Sigmoid colon (tissue), 7 donors: Measurements from ENCODE around the gene C12orf60. TPM values are rescaled to one million over a fixed set of nuclear protein-coding genes. Genes with fewer than 3 reads are reported as not detected.

Source experiments
- DNase-seq: peaks from one replicate; pipeline ENCODE4 v3.0.0-alpha.2; 2019
- H3K27ac ChIP-seq, 4 donors: fragments of 200-600 bp; sonication (generic); one replicate each; pipeline ENCODE4 v1.5.1; 2016 to 2019; ENCODE audit warnings: mild to moderate bottlenecking in 1 of 4
- H3K27me3 ChIP-seq, 3 donors: fragments of 200-600 bp; sonication (generic); one replicate each; pipeline ENCODE4 v1.5.1; 2019; ENCODE audit warnings: mild to moderate bottlenecking in 1 of 3
- H3K36me3 ChIP-seq, 4 donors: fragments of 200-600 bp; sonication (generic); one replicate each; pipeline ENCODE4 v1.5.1; 2016 to 2019
- H3K4me1 ChIP-seq, 4 donors: fragments of 200-600 bp; sonication (generic); one replicate each; pipeline ENCODE4 v1.5.1; 2017 to 2019
- H3K4me3 ChIP-seq, 4 donors: fragments of 200-600 bp; sonication (generic); one replicate each; pipeline ENCODE4 v1.5.1; 2017 to 2019; ENCODE audit warnings: mild to moderate bottlenecking in 2 of 4, moderate library complexity in 1 of 4
- H3K9me3 ChIP-seq, 4 donors: fragments of 200-600 bp in 3 of 4; sonication (generic) in 3 of 4; one replicate each; pipeline versions ENCODE4 v1.5.1 to v1.6.1; 2013 to 2019
- EP300 ChIP-seq, 4 donors: sonication (generic); formaldehyde crosslinking; IDR thresholded peaks; one replicate each; pipeline ENCODE4 v1.6.1; 2017; ENCODE audit warnings: antibody characterized with exemption in 4 of 4
- POLR2A ChIP-seq, 2 donors: fragments of 450-650 bp; IDR thresholded peaks; one replicate each; pipeline ENCODE4 v1.6.1; 2016; ENCODE audit warnings: antibody characterized with exemption in 2 of 2, mild to moderate bottlenecking in 2 of 2, moderate library complexity in 2 of 2
- POLR2AphosphoS5 ChIP-seq, 4 donors: sonication (generic); formaldehyde crosslinking; IDR thresholded peaks; one replicate each; pipeline ENCODE4 v1.6.1; 2017; ENCODE audit warnings: antibody characterized with exemption in 4 of 4
- WGBS, 2 donors: extraction: QIAGEN DNeasy Blood & Tissue Kit; methylation state at CpG; one replicate each; pipeline ENCODE4 v1.1.7; 2013; 5-methylcytosine and 5-hydroxymethylcytosine counted together
- intact Hi-C: fragments of 100-400 bp; cut with DNase I; formaldehyde crosslinking; loops from one replicate; pipeline ENCODE4 v1.15.1; 2023
- polyA plus RNA-seq, 3 donors: library from polyadenylated mRNA; stranded (reverse); fragments of 200-250 nt; gene quantifications; one replicate each; pipeline ENCODE4 v1.2.3, GENCODE V29; 2013
- total RNA-seq, 4 donors: library from RNA; depleted of rRNA; stranded (reverse); fragments of >200 nt; gene quantifications; one replicate each; pipeline ENCODE4 v1.1.0, GENCODE V29; 2016
- TF ChIP-seq, protein P1 (sequence below), 4 experiments: fragments of 450-650 bp in 3 of 4; fragments of 200-600 bp in 1 of 4; IDR thresholded peaks; one replicate each; pipeline ENCODE4 v1.5.1; 2016 to 2019; ENCODE audit warnings: antibody characterized with exemption in 4 of 4, mild to moderate bottlenecking in 3 of 4, moderate library complexity in 2 of 4
- donor health status: healthy with polysubstance abuse.
- donor health status: Bipolar disorder and iron deficiency.
- donor health status: healthy.

C12orf60 gene
- total and polyA plus RNA-seq, 7 donors: 0.60 to 2.0 (median 0.90) TPM; not detected in 1

- no peaks in the 10 kb centered on the region for H3K9me3 ChIP-seq
- H3K4me3 ChIP-seq: peak overlapping the region; percentile 63 to 85 (median 68)
- peaks cover 0 to 40% (median 23%) of the 10 kb centered on the region in 4 donors for H3K4me1 ChIP-seq
- WGBS, 2 donors: 0 to 1% methylated on average over 56 of the region's 56 CpGs
- no peaks in the 10 kb centered on the region for H3K36me3 ChIP-seq
- peak; percentile 97 for DNase-seq
- TF ChIP-seq, protein P1, sequence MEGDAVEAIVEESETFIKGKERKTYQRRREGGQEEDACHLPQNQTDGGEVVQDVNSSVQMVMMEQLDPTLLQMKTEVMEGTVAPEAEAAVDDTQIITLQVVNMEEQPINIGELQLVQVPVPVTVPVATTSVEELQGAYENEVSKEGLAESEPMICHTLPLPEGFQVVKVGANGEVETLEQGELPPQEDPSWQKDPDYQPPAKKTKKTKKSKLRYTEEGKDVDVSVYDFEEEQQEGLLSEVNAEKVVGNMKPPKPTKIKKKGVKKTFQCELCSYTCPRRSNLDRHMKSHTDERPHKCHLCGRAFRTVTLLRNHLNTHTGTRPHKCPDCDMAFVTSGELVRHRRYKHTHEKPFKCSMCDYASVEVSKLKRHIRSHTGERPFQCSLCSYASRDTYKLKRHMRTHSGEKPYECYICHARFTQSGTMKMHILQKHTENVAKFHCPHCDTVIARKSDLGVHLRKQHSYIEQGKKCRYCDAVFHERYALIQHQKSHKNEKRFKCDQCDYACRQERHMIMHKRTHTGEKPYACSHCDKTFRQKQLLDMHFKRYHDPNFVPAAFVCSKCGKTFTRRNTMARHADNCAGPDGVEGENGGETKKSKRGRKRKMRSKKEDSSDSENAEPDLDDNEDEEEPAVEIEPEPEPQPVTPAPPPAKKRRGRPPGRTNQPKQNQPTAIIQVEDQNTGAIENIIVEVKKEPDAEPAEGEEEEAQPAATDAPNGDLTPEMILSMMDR (IDR thresholded peaks at IDR 0.05): peak in 1 of 4 experiments; percentile 7
- TF ChIP-seq POLR2A (IDR thresholded peaks at IDR 0.05) (peak; percentile 94 to 98), EP300 (IDR thresholded peaks at IDR 0.05) (peak in 2 of 4 donors; percentile 42 to 58), POLR2AphosphoS5 (IDR thresholded peaks at IDR 0.05) (peak; percentile 96 to 99 (median 98))
- intact Hi-C loops: loop anchor here (5.0 to 10.0 kb wide), 5 partner anchors 227 to 1844 kb away; partner anchors contain the start of genes ATF7IP and STRAP
- peak overlapping the region; percentile 88 to 96 (median 92) for H3K27ac ChIP-seq
- no peaks in the 10 kb centered on the region for H3K27me3 ChIP-seq
These were observed 32.7 kb upstream of the C12orf60 start for GRCh38 chr12:14770496-14771461.

- TF ChIP-seq EP300 (IDR thresholded peaks at IDR 0.05) (no peak), POLR2A (IDR thresholded peaks at IDR 0.05) (no peak), POLR2AphosphoS5 (IDR thresholded peaks at IDR 0.05) (no peak)
- TF ChIP-seq, protein P1 (IDR thresholded peaks at IDR 0.05): no peak
- Histone ChIP-seq H3K4me1 (peaks cover 0 to 46% (median 25%) of the 10 kb centered on the region in 4 donors), H3K36me3 (no peaks in the 10 kb centered on the region), H3K27ac (peak overlapping the region; percentile 88 to 96 (median 92)), H3K27me3 (no peaks in the 10 kb centered on the region), H3K4me3 (peak overlapping the region; percentile 63 to 85 (median 68)), H3K9me3 (no peaks in the 10 kb centered on the region)
- intact Hi-C loops: loop anchor here (5.0 to 10.0 kb wide), 5 partner anchors 226 to 1843 kb away; partner anchors contain the start of genes ATF7IP and STRAP
- no peak for DNase-seq
- WGBS, 2 donors: 20 to 29% methylated on average over 6 of the region's 6 CpGs
These were observed 31.8 kb upstream of the C12orf60 start for GRCh38 chr12:14771651-14772137.

- 95 to 96% methylated on average over 5 of the region's 5 CpGs for WGBS, 2 donors
- TF ChIP-seq POLR2A (IDR thresholded peaks at IDR 0.05) (no peak), EP300 (IDR thresholded peaks at IDR 0.05) (no peak), POLR2AphosphoS5 (IDR thresholded peaks at IDR 0.05) (no peak)
- TF ChIP-seq, protein P1 (IDR thresholded peaks at IDR 0.05): no peak
- Histone ChIP-seq H3K9me3 (no peaks in the 10 kb centered on the region), H3K4me3 (no peak overlapping the region), H3K4me1 (peaks cover 0 to 40% (median 28%) of the 10 kb centered on the region in 4 donors), H3K27me3 (no peaks in the 10 kb centered on the region), H3K36me3 (no peaks in the 10 kb centered on the region), H3K27ac (no peak overlapping the region)
- DNase-seq: no peak
- intact Hi-C loops: loop anchor here (5.0 to 10.0 kb wide), 5 partner anchors 224 to 1842 kb away; partner anchors contain the start of genes ATF7IP and STRAP
These were observed 30.5 kb upstream of the C12orf60 start for GRCh38 chr12:14772946-14773345.

GRCh38 chr12:14773685-14774073 lies 29.8 kb upstream of the C12orf60 start:
- no peaks in the 10 kb centered on the region for H3K9me3 ChIP-seq
- peak overlapping the region; percentile 91 to 98 (median 93) for H3K27ac ChIP-seq
- H3K27me3 ChIP-seq: no peaks in the 10 kb centered on the region
- DNase-seq: no peak
- TF ChIP-seq POLR2AphosphoS5 (IDR thresholded peaks at IDR 0.05): no peak
- intact Hi-C loops: loop anchor here (2.0 to 10.0 kb wide), 6 partner anchors 29 to 1841 kb away; partner anchors contain the start of genes ATF7IP, C12orf60, STRAP and WBP11
- no peaks in the 10 kb centered on the region for H3K36me3 ChIP-seq
- H3K4me1 ChIP-seq: peaks cover 0 to 35% (median 23%) of the 10 kb centered on the region in 4 donors
- WGBS, 2 donors: 31 to 39% methylated on average over 16 of the region's 16 CpGs
- H3K4me3 ChIP-seq: peak overlapping the region; percentile 55 to 86 (median 71)
